IPS-15b (cell line): ENCODE measurements around the gene RCN2.

ENCODE experiments used
- H3K27me3 ChIP-seq: one replicate; pipeline ENCODE4 v1.6.1; 2013; ENCODE audit warnings: low read length; ENCODE audit not compliant: control insufficient read depth, insufficient read depth
- H3K36me3 ChIP-seq: one replicate; pipeline ENCODE4 v1.6.1; 2013; ENCODE audit warnings: low read length; ENCODE audit not compliant: control insufficient read depth, insufficient read depth
- H3K4me1 ChIP-seq: one replicate; pipeline ENCODE4 v1.6.1; 2013; ENCODE audit warnings: mild to moderate bottlenecking, low read length; ENCODE audit not compliant: control insufficient read depth, insufficient read depth
- H3K4me3 ChIP-seq: one replicate; pipeline ENCODE4 v1.5.1; 2013; ENCODE audit warnings: low read depth, low read length
- H3K9ac ChIP-seq: one replicate; pipeline ENCODE4 v1.6.1; 2013; ENCODE audit warnings: low read depth, mild to moderate bottlenecking, low read length
- H3K9me3 ChIP-seq: one replicate; pipeline ENCODE4 v1.6.1; 2013; ENCODE audit warnings: mild to moderate bottlenecking, low read length; ENCODE audit not compliant: control insufficient read depth, insufficient read depth

Gene RCN2

DNA sequence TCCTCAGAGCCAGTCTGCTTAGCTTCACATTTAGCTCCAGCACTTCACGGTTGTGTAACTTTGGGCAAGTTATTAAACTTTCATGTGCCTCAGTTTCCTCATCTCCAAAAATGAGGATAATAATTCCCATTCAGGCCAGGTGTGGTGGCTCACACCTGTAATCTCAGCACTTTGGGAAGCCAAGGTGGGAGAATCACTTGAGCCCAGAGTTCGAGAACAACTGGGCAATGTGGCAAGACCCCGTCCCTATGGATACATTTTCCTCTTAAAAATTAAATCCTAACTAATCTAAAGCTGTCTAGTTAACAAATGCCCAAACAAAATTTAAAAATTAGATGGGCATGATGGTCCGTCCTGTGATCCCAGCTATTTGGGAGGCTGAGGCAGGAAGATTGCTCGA is 7.2 kb downstream of the RCN2 start:
- Histone ChIP-seq H3K4me1 (peaks cover 7% of the 10 kb centered on the region), H3K36me3 (peaks cover 9% of the 10 kb centered on the region), H3K27me3 (no peaks in the 10 kb centered on the region), H3K4me3 (no peak overlapping the region), H3K9me3 (no peaks in the 10 kb centered on the region), H3K9ac (no peak overlapping the region)

- no peaks in the 10 kb centered on the region for H3K9me3 ChIP-seq
- no peak overlapping the region for H3K9ac ChIP-seq
- H3K4me1 ChIP-seq, result peaks cover 7% of the 10 kb centered on the region
- H3K27me3 ChIP-seq, result no peaks in the 10 kb centered on the region
- peaks cover 9% of the 10 kb centered on the region for H3K36me3 ChIP-seq
- no peak overlapping the region for H3K4me3 ChIP-seq
Measured at GRCh38 chr15:76939715-76940114, 8.2 kb downstream of the RCN2 start.

DNA sequence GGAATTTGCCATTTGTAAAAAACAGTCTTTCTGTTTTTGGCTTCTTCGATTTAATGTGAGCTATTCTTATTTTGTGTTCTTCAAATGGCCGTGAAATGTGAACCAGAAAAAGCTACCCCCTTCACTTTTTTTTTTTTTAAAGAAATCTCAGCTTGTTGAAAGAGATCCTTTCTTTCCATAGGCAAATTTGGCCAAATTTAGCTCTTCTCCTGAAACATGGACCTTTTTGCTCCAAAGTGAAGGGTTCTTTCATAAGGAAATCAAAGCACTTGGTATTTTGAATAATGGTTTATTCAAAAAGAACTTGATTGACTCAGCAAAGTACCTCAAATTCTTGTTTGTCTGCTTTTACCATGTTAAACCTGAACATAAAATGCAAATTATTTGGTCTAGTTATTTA is 10.1 kb downstream of the RCN2 start:
- no peaks in the 10 kb centered on the region for H3K27me3 ChIP-seq
- peaks cover 7% of the 10 kb centered on the region for H3K4me1 ChIP-seq
- H3K36me3 ChIP-seq, result peaks cover 8% of the 10 kb centered on the region
- H3K9me3 ChIP-seq, result no peaks in the 10 kb centered on the region
- H3K9ac ChIP-seq, result no peak overlapping the region
- no peak overlapping the region for H3K4me3 ChIP-seq

- H3K27me3 ChIP-seq, result no peaks in the 10 kb centered on the region
- H3K4me1 ChIP-seq, result peaks cover 7% of the 10 kb centered on the region
- H3K36me3 ChIP-seq, result peaks cover 7% of the 10 kb centered on the region
- H3K4me3 ChIP-seq, result no peak overlapping the region
- H3K9ac ChIP-seq, result no peak overlapping the region
- no peaks in the 10 kb centered on the region for H3K9me3 ChIP-seq
Measured at GRCh38 chr15:76942331-76942730, 10.8 kb downstream of the RCN2 start.

DNA sequence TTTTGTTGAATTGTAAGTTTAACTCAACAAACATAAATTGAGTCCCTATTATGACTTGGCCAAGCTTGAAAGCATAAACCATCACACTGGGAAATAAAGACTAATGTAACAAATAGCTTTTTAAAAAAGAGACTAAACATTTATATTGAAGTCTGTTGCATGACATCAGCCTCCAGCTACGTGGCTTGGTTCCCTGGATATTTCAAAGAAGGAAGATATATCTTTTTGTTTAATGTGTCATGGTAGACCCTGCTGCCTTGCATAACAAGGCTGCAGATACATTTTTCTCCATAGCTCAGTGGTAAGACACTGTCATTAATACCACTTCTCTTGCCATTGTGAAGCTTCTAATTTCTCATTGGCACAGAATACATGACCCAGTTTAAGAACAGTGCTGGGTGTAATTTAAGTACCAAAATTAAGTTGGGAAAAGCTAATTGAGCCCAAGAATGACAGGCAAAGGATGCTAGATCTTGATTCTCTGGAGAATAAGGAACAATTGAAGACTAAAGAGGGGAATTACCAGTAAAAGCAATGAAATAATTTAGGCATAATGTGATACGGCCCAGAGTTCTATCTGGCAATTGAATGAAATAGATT is 14.0 kb downstream of the RCN2 start:
- Histone ChIP-seq H3K9me3 (no peaks in the 10 kb centered on the region), H3K9ac (no peak overlapping the region), H3K27me3 (no peaks in the 10 kb centered on the region), H3K4me1 (peaks cover 6% of the 10 kb centered on the region), H3K4me3 (no peak overlapping the region), H3K36me3 (peaks cover 8% of the 10 kb centered on the region)

- peaks cover 13% of the 10 kb centered on the region for H3K36me3 ChIP-seq
- H3K4me1 ChIP-seq, result no peaks in the 10 kb centered on the region
- no peaks in the 10 kb centered on the region for H3K9me3 ChIP-seq
- no peak overlapping the region for H3K9ac ChIP-seq
- H3K27me3 ChIP-seq, result no peaks in the 10 kb centered on the region
- no peak overlapping the region for H3K4me3 ChIP-seq
Measured at GRCh38 chr15:76947454-76947853, 15.9 kb downstream of the RCN2 start.

- Histone ChIP-seq H3K9ac (no peak overlapping the region), H3K27me3 (no peaks in the 10 kb centered on the region)
Measured at GRCh38 chr15:76951220-76951619, 19.7 kb downstream of the RCN2 start.

DNA sequence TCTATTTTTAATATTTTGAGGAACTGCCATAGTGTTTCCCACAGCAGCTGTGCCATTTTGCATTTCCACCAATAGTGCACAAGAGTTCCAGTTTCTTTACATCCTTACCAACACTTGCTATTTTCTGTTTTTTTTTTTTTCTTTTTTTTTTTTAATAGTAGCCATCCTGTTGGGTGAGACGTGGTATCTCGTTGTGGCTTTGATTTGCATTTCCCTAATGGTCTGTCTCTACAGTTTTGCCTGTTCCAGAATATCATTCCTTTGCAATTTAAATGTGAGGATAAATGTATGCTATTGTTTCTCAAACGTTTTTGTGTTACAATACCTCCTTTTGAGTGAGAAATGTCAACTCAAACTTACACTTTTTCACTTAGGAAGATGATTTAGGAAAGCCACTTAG is 22.4 kb downstream of the RCN2 start:
- H3K27me3 ChIP-seq, result no peaks in the 10 kb centered on the region
- H3K9me3 ChIP-seq, result no peaks in the 10 kb centered on the region
- no peaks in the 10 kb centered on the region for H3K4me1 ChIP-seq
- H3K4me3 ChIP-seq, result no peak overlapping the region
- H3K36me3 ChIP-seq, result peaks cover 5% of the 10 kb centered on the region
- no peak overlapping the region for H3K9ac ChIP-seq

More at GRCh38 chr15:76951220-76951619, 19.7 kb downstream of the RCN2 start:
- H3K4me1 ChIP-seq, result no peaks in the 10 kb centered on the region
- peaks cover 9% of the 10 kb centered on the region for H3K36me3 ChIP-seq
- H3K9me3 ChIP-seq, result no peaks in the 10 kb centered on the region
- H3K4me3 ChIP-seq, result no peak overlapping the region

GRCh38 chr15:76954744-76955143 is 23.2 kb downstream of the RCN2 start:
- Histone ChIP-seq H3K4me3 (no peak overlapping the region), H3K36me3 (peaks cover 5% of the 10 kb centered on the region), H3K4me1 (no peaks in the 10 kb centered on the region), H3K9ac (no peak overlapping the region), H3K9me3 (no peaks in the 10 kb centered on the region), H3K27me3 (no peaks in the 10 kb centered on the region)

DNA sequence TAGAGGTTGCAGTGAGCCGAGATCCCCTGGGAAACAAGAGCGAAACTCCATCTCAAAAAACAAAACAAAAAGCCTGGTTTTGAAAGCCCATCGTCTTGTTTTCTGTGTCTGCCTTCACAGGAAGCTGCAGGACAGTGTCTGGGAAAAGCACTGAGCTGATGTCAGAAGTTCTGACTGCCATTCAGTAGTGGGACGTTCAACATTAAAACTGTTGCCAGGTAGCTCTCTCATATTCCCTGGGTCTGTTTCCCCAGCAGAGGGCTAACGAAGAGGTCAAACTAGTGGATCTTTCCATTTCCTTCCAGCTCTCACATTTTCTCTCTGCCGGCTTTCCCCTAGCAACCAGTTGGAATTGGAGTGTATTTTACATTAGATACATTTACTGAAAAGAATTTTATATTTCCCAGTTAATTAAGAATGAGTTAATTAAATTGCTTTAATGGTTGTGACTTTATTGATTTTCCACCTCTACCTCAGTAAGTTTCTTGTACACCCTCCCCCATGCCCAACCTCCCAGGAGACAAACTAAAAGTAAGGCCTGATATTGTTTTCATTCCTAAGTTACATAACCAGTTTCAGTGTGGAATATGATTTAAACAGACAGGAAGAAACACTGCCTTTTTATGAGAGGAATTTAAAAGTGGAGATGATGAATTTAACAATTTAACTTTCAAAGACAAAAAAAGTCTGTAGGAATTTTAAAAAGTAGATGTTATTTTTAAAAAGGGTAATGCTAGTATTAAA is 29.9 kb downstream of the RCN2 start:
- Histone ChIP-seq H3K4me1 (peaks cover 6% of the 10 kb centered on the region), H3K9me3 (no peaks in the 10 kb centered on the region), H3K27me3 (no peaks in the 10 kb centered on the region), H3K9ac (no peak overlapping the region), H3K36me3 (no peaks in the 10 kb centered on the region), H3K4me3 (no peak overlapping the region)

DNA sequence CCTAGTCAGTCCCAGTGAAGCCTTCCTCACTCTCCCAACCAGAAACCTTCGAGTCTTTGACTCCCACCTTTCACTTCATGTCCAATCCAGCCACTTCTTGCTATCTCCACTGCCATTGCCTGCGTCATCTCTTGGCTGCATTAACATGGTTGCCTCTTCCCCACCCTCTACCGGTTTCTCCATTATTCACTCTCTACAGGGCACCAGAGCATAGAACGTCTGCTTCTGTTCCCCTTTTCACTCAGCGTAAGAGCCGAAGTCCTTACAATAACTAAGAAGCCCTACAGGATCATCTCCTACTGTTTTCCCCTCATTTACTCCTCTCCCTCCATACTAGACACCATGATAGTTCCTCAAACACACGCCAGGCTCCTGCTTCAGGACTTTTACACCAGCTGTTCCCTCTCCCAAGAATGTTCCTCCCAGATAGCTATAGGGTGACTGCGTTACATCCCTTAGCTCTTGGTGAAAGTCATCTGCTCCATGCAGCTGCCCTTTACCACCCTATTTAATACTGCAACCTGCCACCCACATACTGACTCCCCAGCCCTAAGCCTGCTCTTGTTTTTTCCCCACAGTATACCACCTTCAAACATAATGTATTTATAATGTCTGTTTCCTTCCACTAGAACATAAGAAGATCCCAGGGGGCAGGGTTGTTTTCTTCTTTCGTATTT is 30.9 kb downstream of the RCN2 start:
- Histone ChIP-seq H3K4me1 (peaks cover 6% of the 10 kb centered on the region), H3K27me3 (no peaks in the 10 kb centered on the region), H3K9ac (no peak overlapping the region), H3K9me3 (no peaks in the 10 kb centered on the region), H3K4me3 (no peak overlapping the region), H3K36me3 (no peaks in the 10 kb centered on the region)

DNA sequence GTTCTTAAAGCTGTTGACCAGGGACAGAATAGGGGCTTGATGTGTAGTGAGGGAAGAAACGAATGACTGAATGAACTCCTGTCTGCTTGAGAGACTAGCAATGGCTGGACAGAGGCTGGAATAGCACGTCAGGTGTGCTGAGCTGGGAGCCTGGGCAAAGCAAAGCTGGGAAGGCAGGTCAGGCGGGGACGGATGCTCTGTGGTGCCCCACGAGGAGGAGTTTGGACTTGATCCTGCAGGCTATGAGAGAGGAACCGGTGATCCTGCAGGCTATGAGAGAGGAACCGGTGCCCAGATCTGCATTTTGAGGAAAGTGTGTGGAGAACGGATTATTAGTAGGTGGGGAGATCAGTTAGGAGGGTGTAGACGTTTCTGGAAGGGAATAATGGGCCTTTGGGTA is 32.0 kb downstream of the RCN2 start:
- Histone ChIP-seq H3K9me3 (no peaks in the 10 kb centered on the region), H3K9ac (no peak overlapping the region), H3K4me3 (no peak overlapping the region), H3K27me3 (no peaks in the 10 kb centered on the region), H3K36me3 (no peaks in the 10 kb centered on the region), H3K4me1 (peaks cover 6% of the 10 kb centered on the region)
